ENCODE measurements around the gene BRWD1.

GRCh38 chr21:39175665-39176064 lies 137.8 kb downstream of the BRWD1 start:
- TF ChIP-seq CTCF (IDR thresholded peaks at IDR 0.05; ENCODE audit: low read depth, low read length, poor library complexity, severe bottlenecking) (no peak), EZH2phosphoT487 (IDR thresholded peaks at IDR 0.05; ENCODE audit: borderline replicate concordance, low read length) (no peak)
